Cardiac muscle cell (in vitro differentiated cells and primary cell): ENCODE results near the gene PUDP. TPM values are rescaled to one million over a fixed set of nuclear protein-coding genes. Genes with fewer than 3 reads are reported as not detected.

Source experiments
- DNase-seq, 2 donors: peaks; one replicate each; pipeline versions ENCODE4 v3.0.0 to v3.0.0-alpha.2; 2010 to 2017; ENCODE audit warnings: low read depth in 1 of 2, low spot score in 1 of 2
- H3K27ac ChIP-seq: fragments of 200-600 bp; sonication (generic); 2 replicates; pipeline ENCODE4 v1.5.1; 2016
- H3K27me3 ChIP-seq: fragments of 200-600 bp; sonication (generic); 2 replicates; pipeline ENCODE4 v1.6.0; 2016; ENCODE audit warnings: control low read depth
- H3K36me3 ChIP-seq: fragments of 200-600 bp; sonication (generic); 2 replicates; pipeline ENCODE4 v1.5.1; 2016; ENCODE audit warnings: control low read depth
- H3K4me1 ChIP-seq: fragments of 200-600 bp; sonication (generic); 2 replicates; pipeline ENCODE4 v1.8.1; 2017; ENCODE audit warnings: low read depth, mild to moderate bottlenecking, mixed run types
- H3K4me3 ChIP-seq: fragments of 200-600 bp; sonication (generic); 2 replicates; pipeline ENCODE4 v1.5.1; 2016; ENCODE audit warnings: mild to moderate bottlenecking
- H3K9me3 ChIP-seq: fragments of 200-600 bp; sonication (generic); 2 replicates; pipeline ENCODE4 v1.5.1; 2017; ENCODE audit warnings: low read depth, mild to moderate bottlenecking, control low read depth
- CTCF ChIP-seq: IDR thresholded peaks from 2 replicates; pipeline ENCODE4 v1.5.1; 2012; ENCODE audit warnings: low read depth, mild to moderate bottlenecking, low read length
- polyA plus RNA-seq: library from polyadenylated mRNA; unstranded; fragments of >200 nt; fragmentation: Nextera tagmentation; extraction: Ambion mirVana; gene quantifications from 2 replicates; pipeline ENCODE4 v1.2.1, GENCODE V29; 2016
- total RNA-seq: library from RNA; depleted of rRNA; stranded (reverse); fragments of >200 nt; gene quantifications from 2 replicates; pipeline ENCODE4 v1.2.3, GENCODE V29; 2016

The PUDP gene
- total and polyA plus RNA-seq, 2 experiments from 2014 or later = 81.5 to 105 TPM

DNA sequence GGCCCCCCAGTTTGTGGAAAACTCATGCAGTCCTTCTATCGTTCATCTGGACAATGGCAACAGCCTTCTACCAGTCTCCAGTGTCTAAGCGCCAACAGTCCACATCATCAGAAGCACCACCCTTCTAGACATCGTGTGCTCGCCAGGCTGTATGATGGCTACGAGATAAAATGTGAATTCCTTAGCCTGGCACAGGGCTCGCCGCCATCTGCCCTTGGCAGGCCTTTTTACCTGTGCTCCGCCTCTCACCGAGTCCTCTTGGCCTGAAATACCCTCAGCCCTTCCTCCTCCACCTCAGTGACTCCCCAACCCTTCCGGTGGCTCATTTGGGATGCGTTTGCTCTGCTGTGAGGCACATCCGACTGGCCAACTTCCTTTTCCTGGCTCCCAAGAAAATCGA is 16.3 kb downstream of the PUDP start:
- no peak for TF ChIP-seq CTCF
- Histone ChIP-seq H3K27me3 (no peaks in the 10 kb centered on the region), H3K4me3 (no peak overlapping the region), H3K9me3 (no peaks in the 10 kb centered on the region), H3K27ac (peak overlapping the region; percentile 7), H3K36me3 (no peaks in the 10 kb centered on the region), H3K4me1 (peaks cover 29% of the 10 kb centered on the region)
- DNase-seq = no peak

DNA sequence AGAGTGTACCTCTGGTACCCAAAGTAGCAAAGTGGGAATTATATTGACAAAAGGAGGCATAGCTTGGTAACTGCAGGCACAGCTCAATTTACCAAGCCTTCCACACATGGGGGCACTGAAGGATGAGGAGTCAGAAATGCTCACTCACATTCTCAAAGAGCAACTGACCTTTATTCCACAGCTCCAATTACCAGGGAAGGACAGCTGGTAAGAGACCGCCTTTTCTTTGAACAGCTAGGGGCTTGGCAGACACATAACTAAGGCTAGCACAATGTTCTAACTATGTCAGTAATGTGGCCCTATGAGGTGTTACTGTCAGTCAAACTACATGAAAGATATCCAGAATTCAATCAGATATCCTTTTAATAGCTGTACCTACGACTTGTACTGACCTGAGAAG is 20.9 kb downstream of the PUDP start:
- DNase-seq = peak in 1 of 2 donors; percentile 20
- TF ChIP-seq CTCF = no peak

DNA sequence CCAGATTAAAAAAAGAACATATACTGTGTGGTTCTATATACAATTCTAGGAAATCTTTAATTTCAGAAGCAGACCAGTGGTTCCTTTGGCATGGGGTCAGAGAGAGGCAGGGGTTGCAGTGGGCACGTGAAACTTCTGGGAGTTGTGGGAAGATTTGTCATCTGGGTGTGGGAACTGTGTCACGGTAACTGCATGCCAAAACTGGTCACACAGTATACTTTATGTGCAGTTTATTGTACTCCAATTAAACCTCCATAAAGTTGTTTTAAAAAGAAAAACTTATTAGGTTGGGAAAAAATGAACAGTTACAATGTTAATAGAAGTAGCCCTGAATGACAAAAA is 27.1 kb downstream of the PUDP start:
- H3K36me3 ChIP-seq = no peaks in the 10 kb centered on the region
- H3K4me1 ChIP-seq = no peaks in the 10 kb centered on the region
- no peak overlapping the region for H3K4me3 ChIP-seq
- no peak for TF ChIP-seq CTCF
- no peaks in the 10 kb centered on the region for H3K9me3 ChIP-seq
- no peak for DNase-seq
- no peaks in the 10 kb centered on the region for H3K27me3 ChIP-seq
- no peak overlapping the region for H3K27ac ChIP-seq

More for the DNA sequence above, 20.9 kb downstream of the PUDP start:
- no peaks in the 10 kb centered on the region for H3K9me3 ChIP-seq
- peaks cover 5% of the 10 kb centered on the region for H3K4me1 ChIP-seq
- H3K27me3 ChIP-seq = no peaks in the 10 kb centered on the region
- no peaks in the 10 kb centered on the region for H3K36me3 ChIP-seq
- H3K4me3 ChIP-seq = no peak overlapping the region
- H3K27ac ChIP-seq = no peak overlapping the region

DNA sequence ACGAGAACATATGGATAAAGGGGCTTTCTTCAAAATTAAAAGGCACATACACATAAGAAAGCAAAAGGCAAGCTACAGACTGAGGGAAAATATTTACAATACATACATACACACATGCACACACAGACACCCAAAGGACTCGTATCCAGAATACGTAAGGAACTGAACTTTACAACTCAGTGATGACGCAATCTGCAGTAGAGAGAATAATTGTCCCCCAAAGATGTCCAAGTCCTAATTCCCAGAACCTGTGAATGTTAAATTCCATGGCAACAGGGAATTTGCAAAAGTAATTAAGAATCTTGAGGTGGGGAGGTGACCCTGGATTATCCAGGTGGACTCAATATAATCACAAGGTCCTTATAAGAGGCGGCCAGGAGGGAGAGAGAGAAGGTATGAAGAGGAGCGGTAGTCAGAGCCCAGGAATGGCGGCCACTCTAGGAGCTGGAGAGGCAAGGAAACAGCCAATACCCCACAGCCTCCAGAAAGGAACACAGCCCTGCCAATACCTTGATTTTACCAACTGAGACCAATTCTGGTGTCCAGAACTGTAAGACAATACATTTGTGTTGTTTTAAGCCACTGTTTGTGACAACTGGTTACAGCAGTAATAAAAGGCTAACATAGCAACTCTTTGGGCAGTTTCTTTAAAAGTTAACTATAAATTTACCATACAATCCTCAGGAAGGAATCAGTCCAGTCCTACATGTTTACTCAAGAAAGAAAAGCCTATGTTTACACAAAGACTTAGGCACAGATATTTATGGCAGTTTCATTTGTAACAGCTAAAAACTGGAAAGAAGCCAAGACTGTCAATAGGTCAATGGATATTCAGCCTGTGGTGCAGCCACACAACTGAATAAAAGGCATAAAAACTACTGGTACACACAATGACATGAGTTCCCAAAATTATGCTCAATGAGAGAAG is 27.7 kb downstream of the PUDP start:
- TF ChIP-seq CTCF = no peak
- no peaks in the 10 kb centered on the region for H3K9me3 ChIP-seq
- H3K36me3 ChIP-seq = no peaks in the 10 kb centered on the region
- no peaks in the 10 kb centered on the region for H3K4me1 ChIP-seq
- peak in 1 of 2 donors; percentile 36 for DNase-seq
- H3K27me3 ChIP-seq = no peaks in the 10 kb centered on the region
- H3K27ac ChIP-seq = no peak overlapping the region
- H3K4me3 ChIP-seq = no peak overlapping the region

- no peaks in the 10 kb centered on the region for H3K4me1 ChIP-seq
- no peak for DNase-seq
- H3K4me3 ChIP-seq = no peak overlapping the region
- H3K36me3 ChIP-seq = no peaks in the 10 kb centered on the region
- TF ChIP-seq CTCF = no peak
- no peaks in the 10 kb centered on the region for H3K27me3 ChIP-seq
- H3K9me3 ChIP-seq = no peaks in the 10 kb centered on the region
- no peak overlapping the region for H3K27ac ChIP-seq
Observed at GRCh38 chrX:7117587-7117986, 30.4 kb downstream of the PUDP start.
